ENCODE data around the gene FBXO24. TPM values are rescaled to one million over a fixed set of nuclear protein-coding genes. Genes with fewer than 3 reads are reported as not detected.

Gene FBXO24
- total and polyA plus RNA-seq, 9 of the 15 experiments (the other 6 are each of a cell fraction or from before 2014, with no cell fraction given) = 0.17 to 0.95 (median 0.50) TPM

DNA sequence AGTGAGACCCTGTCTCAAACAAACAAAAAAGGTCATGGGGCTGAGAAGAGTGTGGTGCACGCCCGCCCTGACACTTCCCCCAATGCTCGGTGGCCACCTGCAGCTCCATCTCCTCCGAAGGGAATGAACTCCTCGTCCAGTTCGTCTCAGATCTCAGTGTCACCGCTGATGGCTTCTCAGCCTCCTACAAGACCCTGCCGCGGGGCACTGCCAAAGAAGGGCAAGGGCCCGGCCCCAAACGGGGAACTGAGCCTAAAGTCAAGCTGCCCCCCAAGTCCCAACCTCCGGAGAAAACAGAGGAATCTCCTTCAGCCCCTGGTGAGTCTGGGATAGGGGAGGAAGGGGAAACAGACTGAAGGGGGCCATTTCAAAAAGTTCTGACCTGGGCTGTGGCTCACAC is 20.2 kb downstream of the FBXO24 start (continued):
- TF ChIP-seq, protein P1, sequence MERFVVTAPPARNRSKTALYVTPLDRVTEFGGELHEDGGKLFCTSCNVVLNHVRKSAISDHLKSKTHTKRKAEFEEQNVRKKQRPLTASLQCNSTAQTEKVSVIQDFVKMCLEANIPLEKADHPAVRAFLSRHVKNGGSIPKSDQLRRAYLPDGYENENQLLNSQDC (CRISPR knock-in tag; IDR thresholded peaks at IDR 0.05) = no peak
- TF ChIP-seq, protein P2, sequence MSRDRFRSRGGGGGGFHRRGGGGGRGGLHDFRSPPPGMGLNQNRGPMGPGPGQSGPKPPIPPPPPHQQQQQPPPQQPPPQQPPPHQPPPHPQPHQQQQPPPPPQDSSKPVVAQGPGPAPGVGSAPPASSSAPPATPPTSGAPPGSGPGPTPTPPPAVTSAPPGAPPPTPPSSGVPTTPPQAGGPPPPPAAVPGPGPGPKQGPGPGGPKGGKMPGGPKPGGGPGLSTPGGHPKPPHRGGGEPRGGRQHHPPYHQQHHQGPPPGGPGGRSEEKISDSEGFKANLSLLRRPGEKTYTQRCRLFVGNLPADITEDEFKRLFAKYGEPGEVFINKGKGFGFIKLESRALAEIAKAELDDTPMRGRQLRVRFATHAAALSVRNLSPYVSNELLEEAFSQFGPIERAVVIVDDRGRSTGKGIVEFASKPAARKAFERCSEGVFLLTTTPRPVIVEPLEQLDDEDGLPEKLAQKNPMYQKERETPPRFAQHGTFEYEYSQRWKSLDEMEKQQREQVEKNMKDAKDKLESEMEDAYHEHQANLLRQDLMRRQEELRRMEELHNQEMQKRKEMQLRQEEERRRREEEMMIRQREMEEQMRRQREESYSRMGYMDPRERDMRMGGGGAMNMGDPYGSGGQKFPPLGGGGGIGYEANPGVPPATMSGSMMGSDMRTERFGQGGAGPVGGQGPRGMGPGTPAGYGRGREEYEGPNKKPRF (IDR thresholded peaks at IDR 0.05; ENCODE audit: low read depth, low read length) = no peak
- TF ChIP-seq ZNF23 (CRISPR knock-in tag; IDR thresholded peaks at IDR 0.05) (no peak), KAT7 (CRISPR knock-in tag; IDR thresholded peaks at IDR 0.05; ENCODE audit: borderline replicate concordance) (no peak), NFE2L1 (tag; IDR thresholded peaks at IDR 0.05; ENCODE audit: borderline replicate concordance, low read depth) (no peak)

DNA sequence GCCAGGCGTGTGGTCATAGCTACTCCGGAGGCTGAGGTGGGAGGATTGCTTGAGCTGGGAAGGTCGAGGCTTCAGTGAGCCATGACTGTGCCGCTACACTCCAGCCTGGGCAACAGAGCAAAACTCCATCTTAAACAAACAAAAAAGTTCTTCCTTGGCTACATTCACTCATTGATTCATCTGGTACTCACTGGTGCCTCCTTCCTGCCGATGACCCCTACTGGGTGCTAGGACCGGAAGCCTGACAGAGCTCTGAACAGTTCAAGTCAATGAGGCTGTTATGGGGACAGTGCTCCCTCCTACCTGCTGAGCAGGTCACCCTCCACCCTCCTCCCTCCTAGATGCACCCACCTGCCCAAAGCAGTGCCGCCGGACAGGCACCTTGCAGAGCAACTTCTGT is 21.0 kb downstream of the FBXO24 start:
- ChIA-PET POLR2A (interaction anchor here (0.6 to 0.8 kb wide), 3 partner anchors 22 to 135 kb away, joined by 3 to 4 read pairs (median 3); no protein-coding TSS in a partner anchor), CTCF (ENCODE audit: low intra/inter-chr PET ratio) (interaction anchor here (1.0 kb wide), 1 partner anchor 84 kb away, joined by 3 read pairs; no protein-coding TSS in a partner anchor)
- Histone ChIP-seq H3K9me3 (replicated peaks; ENCODE audit: control insufficient read depth, insufficient read depth, low read depth, low read length) (no peaks in the 10 kb centered on the region), H3K79me2 (ENCODE audit: control insufficient read depth, insufficient read depth, low read length) (peaks cover 5% of the 10 kb centered on the region; the same call in 1 of the 3 replicates), H3K9ac (ENCODE audit: insufficient read depth in 1 of 2, low read depth in 2 of 2, low read length in 2 of 2) (peak overlapping the region in 1 of 2 experiments; percentile 63; a peak in 1 of 4 replicates), H3K36me3 (ENCODE audit: control insufficient read depth, insufficient read depth, low read length) (no peaks in the 10 kb centered on the region), H3K4me3 (no peak overlapping the region), H4K20me1 (replicated peaks; ENCODE audit: control insufficient read depth, insufficient read depth, low read length) (no peaks in the 10 kb centered on the region), H3K27me3 (ENCODE audit: control insufficient read depth in 2 of 2, insufficient read depth in 2 of 2, low read length in 2 of 2) (no peaks in the 10 kb centered on the region), H2AFZ (ENCODE audit: low read depth, low read length) (no peak overlapping the region), H3K4me1 (replicated peaks in 1 of 2; ENCODE audit: control insufficient read depth in 2 of 2, insufficient read depth in 2 of 2, low read length in 2 of 2) (peaks cover 32 to 51% of the 10 kb centered on the region in 2 experiments), H3K4me2 (ENCODE audit: insufficient read depth, low read length) (no peak overlapping the region), H3K27ac (ENCODE audit: extremely low read depth, low read depth, low read length) (no peak overlapping the region), H3K9me1 (ENCODE audit: control insufficient read depth, insufficient read depth, low read length) (peaks cover 4% of the 10 kb centered on the region)
- no TSS peak for BruUV-seq (replicated peaks)
- intact Hi-C loops (cut with micrococcal nuclease) = no loop called here
- in situ Hi-C loops (cut with MboI) = no loop called here
- no peak for ATAC-seq
- FAIRE-seq = no peak
- WGBS (ENCODE audit: insufficient coverage, low coverage, missing lambda C conversion rate) = 77% methylated on average over 7 of the region's 8 CpGs
- DNase-seq (ENCODE audit: extremely low read depth in 1 of 4, low spot score in 3 of 4) = no peak
- no peak for TF ChIP-seq THRAP3 (IDR thresholded peaks at IDR 0.05; ENCODE audit: borderline replicate concordance)
- TF ChIP-seq KLF6 (CRISPR knock-in tag; IDR thresholded peaks at IDR 0.05; ENCODE audit: borderline replicate concordance) = no peak
- 0 out of 2 replicates have a peak, but pooled peaks have one; percentile 9 for TF ChIP-seq ZNF384 (IDR thresholded peaks at IDR 0.05; ENCODE audit: low read depth, low read length)
- peak; percentile 70; the same call in 1 of the 2 replicates for TF ChIP-seq ZKSCAN1 (IDR thresholded peaks at IDR 0.05; ENCODE audit: low read depth, low read length)
- TF ChIP-seq, protein P3, sequence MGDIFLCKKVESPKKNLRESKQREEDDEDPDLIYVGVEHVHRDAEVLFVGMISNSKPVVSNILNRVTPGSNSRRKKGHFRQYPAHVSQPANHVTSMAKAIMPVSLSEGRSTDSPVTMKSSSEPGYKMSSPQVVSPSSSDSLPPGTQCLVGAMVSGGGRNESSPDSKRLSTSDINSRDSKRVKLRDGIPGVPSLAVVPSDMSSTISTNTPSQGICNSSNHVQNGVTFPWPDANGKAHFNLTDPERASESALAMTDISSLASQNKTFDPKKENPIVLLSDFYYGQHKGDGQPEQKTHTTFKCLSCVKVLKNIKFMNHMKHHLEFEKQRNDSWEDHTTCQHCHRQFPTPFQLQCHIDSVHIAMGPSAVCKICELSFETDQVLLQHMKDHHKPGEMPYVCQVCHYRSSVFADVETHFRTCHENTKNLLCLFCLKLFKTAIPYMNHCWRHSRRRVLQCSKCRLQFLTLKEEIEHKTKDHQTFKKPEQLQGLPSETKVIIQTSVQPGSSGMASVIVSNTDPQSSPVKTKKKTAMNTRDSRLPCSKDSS (IDR thresholded peaks at IDR 0.05; ENCODE audit: low read depth, partially characterized antibody) = no peak
